ENCODE results near the gene ASTN1.

The ASTN1 gene

DNA sequence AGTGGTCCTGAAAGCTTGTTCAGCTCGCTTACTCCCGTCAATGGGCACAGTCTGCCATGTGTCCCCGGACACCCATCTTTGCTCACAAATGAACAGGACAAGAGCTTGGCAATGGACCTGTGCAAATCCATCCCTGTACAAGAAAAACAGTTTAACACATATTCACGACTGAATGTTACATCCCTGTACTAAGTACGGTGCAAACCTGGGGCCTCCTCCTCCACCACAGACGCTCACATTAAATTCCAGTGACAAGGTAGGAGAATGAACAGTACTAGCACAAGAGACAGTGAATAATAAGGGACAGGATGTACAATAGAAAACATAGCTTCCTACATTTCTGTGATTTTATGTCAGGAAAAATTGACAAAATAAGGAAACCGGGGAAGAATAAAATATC lies 187.7 kb downstream of the ASTN1 start:
- no peak for DNase-seq

GRCh38 chr1:176976225-176976624 lies 188.3 kb downstream of the ASTN1 start:
- no peak for DNase-seq

DNA sequence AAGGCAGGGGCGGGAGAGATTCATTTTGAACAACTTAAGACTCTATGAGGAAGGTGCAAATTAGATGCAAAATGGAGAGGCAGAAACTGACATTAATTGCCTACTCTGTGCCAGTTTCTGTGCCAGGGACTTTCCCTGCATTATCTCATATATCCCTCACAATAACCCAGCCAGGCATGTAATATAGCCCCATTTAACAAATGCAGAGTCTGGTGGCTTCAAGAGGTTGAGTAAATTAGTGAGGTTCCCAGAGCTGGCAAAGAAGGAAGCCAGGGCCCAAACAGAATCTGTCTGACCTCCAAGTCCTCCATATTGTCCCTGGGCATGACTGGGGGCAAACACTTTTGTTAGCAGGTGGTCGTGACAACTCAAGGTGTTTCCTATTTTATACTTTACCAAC lies 199.8 kb downstream of the ASTN1 start:
- DNase-seq, result no peak

DNA sequence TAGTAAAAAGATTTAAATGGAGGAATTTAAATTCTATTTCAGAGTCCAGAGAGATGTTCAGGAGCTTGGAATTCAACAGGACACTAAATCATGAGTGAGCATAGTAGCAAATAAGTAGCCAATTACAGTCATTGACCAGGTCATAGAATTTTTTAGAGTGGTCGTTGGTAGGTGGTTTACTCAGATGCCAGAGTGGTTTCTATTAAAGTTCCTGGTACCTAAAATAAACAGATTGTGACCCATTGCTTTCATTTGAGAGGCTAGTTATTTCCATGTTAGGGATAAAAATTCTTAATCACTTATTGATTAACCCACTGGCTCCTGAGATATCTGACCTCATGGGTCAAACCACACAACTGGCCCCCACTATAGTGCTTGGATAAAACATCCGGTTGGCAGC lies 201.3 kb downstream of the ASTN1 start:
- DNase-seq, result no peak

DNA sequence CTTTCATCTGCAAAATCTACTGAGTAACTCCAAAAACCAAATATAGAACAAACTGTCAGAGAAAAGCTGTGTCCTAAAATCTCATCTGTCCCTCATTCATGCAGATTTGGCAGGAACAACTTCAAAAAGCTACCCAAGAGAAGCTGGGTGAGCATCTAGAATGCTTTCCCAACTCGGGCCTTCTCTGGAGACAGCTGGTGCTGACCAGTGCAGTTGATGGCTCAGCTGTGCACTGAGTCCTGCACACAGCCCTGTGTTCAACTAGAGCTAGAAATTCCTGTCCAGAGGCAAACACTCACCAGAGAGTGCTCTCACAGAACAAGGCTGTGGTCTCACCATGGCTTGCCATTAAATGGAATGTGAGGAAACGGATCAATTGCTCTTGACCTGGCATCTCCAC lies 202.8 kb downstream of the ASTN1 start:
- no peak for DNase-seq

- no peak for DNase-seq
Observed at GRCh38 chr1:176959191-176959820, 205.2 kb downstream of the ASTN1 start.

GRCh38 chr1:176957603-176958002 lies 206.9 kb downstream of the ASTN1 start:
- DNase-seq, result no peak

DNA sequence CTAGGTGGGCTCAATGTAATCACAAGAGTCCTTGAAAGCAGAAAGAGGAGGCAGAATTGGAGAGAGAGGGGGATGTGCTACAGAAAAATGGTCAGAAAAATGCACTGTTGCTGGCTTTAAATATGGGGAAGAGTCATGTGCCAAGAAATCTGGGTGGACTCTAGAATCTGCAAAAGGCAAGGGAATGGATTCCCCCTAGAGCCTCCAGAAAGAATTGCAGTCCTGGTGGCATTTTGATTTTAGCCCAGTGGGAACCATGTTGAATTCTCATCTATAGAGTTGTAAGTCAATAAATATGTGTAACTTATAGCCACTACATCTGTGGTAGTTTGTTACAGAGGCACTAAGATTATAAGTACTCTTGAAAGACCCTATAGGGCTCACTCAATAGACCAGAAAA lies 210.3 kb downstream of the ASTN1 start:
- DNase-seq, result no peak

DNA sequence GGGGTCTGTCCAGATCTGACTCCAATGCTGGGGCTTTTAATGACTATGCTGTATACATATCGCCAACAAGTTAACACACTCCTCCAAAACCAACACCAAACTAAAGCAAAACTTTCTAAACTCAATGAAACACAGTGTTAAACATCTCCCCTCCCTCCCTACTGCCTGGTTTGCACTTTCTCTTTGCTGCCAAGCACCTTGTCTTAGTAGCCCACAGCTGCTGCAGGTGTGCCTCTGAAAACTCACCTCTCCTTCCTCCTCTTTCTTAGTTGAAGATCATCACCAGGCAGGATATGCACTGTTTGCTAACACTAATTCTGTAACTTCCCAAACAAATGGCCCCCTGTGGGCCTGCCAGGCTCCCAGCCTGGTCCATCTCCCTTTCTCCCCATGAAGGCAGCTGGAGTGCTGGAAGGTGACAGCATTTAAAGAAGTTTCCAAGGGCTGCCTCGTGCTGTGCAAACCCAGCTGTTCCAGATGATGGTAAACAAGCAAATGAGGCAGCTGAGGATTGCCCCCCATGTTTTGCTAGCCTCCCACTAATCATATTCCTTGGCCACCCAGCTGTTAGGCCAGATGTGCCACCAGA lies 213.7 kb downstream of the ASTN1 start:
- DNase-seq, result no peak

- no peak for DNase-seq
Observed at GRCh38 chr1:176949033-176949662, 215.4 kb downstream of the ASTN1 start.

GRCh38 chr1:176944606-176945005 lies 219.9 kb downstream of the ASTN1 start:
- DNase-seq, result no peak

DNA sequence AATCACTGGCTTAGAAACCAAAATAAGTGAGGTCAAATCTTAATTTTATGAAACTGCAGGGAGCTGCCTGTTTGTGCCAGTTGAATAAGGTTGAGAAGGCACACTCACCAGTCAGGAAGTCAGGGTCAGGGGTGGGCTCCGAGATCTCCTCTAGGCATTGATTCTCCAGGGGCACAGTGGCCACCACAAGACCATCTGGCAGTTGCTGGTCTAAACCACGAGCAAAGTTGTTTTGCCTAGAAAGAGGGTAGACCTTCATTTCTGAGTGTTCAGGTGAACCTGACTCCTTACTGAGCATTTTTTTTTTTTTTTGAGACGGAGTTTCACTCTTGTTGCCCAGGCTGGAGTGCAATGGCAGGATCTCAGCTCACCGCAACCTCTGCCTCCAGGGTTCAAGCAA lies 220.7 kb downstream of the ASTN1 start:
- no peak for DNase-seq

- no peak for DNase-seq
Observed at GRCh38 chr1:176942346-176942745, 222.2 kb downstream of the ASTN1 start.

- DNase-seq, result no peak
Observed at GRCh38 chr1:176939993-176940392, 224.5 kb downstream of the ASTN1 start.

DNA sequence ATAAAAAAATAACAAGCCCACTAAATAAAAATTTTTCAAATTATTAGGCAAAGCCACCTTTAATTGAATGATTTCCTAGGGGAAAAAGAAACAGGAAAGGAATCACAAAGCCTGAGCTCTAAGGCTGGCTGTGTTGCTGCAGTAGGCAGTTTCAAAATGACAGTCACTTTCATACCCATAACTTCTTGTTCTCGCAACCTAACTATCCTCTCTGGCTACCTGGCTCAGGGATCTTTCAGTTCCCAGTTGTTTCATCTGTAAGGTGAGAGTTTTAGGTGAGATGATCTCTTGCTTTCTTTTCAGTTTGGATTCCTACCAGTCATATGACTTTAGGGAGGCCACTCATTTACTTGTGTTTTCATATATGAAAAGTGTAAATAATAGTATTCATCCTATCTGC lies 226.1 kb downstream of the ASTN1 start:
- DNase-seq, result no peak

DNA sequence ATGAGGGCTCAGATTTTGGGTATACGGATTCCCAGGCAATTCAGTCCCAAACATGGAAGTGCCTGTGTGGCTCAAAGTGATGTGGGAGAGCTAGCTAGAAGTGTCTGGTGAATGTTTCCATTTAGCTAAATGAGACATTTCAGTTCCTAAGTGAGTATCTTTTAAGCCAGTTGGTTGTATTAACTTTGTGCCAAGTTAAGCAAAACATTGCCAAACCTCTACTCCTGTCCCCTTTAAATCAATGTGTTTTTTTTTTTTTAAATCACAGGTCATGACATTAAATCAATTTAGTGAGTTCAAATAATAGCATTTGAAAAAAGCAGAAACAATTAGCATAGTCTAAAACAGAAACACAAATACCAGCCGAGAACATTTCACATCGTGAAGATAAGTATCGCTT lies 230.1 kb downstream of the ASTN1 start:
- no peak for DNase-seq

- no peak for DNase-seq
Observed at GRCh38 chr1:176932114-176933104, 232.1 kb downstream of the ASTN1 start.

- DNase-seq, result no peak
Observed at GRCh38 chr1:176931526-176931925, 233.0 kb downstream of the ASTN1 start.

DNA sequence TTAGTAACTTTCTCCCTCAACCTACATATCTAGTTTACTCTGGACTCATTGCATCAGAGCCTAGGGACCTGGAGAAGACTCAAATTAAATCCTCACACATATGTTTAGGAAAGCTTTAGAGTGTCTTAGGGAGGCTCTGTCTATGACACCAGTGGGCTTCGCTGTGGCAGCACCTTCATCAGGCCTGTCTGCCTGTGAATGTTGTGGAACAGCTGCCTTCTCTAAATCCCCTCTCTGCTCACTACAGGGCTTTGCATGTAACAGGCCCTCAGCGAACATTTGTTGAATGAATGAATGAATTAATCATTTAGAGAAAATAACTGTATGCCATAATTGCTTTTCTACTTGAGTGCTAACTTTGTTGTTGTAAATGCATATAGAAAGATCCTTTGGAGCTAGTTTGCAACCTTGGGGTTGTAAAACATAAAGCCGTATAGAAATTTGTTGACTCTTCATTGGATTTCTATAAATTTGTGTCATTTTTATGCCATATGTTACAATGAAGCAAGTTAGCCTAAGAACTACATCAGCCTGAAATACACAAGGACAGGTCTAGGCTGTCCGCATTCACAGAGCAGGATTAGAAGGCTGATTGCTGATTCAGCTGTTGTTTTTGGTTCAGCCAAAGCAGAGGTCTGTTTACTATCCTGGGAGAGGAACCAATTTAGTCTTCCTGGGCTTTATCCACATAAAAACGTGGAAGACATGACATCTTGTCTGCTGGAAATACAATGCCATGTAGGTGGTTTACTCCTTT lies 238.0 kb downstream of the ASTN1 start:
- no peak for DNase-seq

GRCh38 chr1:176925223-176925622 lies 239.3 kb downstream of the ASTN1 start:
- DNase-seq, result no peak

DNA sequence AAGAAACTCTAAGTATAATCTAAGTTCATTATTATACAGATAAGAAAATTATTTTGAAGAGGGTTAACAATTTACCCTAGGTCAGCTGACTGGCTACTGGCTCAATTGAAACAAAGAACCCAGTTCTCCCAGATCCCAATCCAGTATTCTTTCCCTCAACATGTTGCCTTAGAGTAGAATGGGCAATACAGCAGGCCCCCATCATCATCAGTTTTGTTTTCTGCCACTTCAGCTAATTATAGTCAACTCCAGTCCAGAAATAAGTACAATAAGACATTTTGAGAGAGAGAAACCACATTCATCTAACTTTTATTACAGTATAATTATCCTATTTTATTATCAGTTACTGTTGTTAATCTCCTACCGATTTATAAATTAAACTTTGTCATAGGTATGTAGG lies 241.2 kb downstream of the ASTN1 start:
- DNase-seq, result no peak

All from DMS 273 treated with DMSO at 0.1 percent for 48 hours (cell line).